OCI-LY7 (cell line): ENCODE data around the gene POR. TPM values are rescaled to one million over a fixed set of nuclear protein-coding genes. Genes with fewer than 3 reads are reported as not detected.

Experiments
- BruUV-seq: library from RNA; stranded (reverse); fragments of 400-500 nt; replicated peaks from 2 replicates; lab custom pipeline; 2021; lab: Mats Ljungman, UMichigan
- CTCF ChIA-PET: fragments of 300-600 bp; sonication (Branson Sonifier 250); formaldehyde crosslinking; loops from one replicate; lab custom pipeline; 2022; ENCODE audit warnings: antibody characterized with exemption; ENCODE audit not compliant: unreplicated experiment; lab: Charles Lee
- POLR2A ChIA-PET: fragments of 300-600 bp; sonication (Branson Sonifier 250); formaldehyde crosslinking; loops from one replicate; lab custom pipeline; 2022; ENCODE audit warnings: antibody characterized with exemption; lab: Charles Lee
- DNase-seq: peaks from one replicate; pipeline ENCODE4 v3.0.0-alpha.2; 2015; ENCODE audit warnings: low spot score
- H2AFZ ChIP-seq: fragments of 200-600 bp; sonication (generic), shearing (Covaris generic); 2 replicates; pipeline ENCODE4 v1.6.1; 2014; ENCODE audit warnings: mild to moderate bottlenecking, antibody characterized with exemption, low read length, moderate library complexity
- H3K27ac ChIP-seq: fragments of 200-600 bp; sonication (generic); 2 replicates; pipeline ENCODE4 v1.5.1; 2014; ENCODE audit warnings: mixed run types, low read depth, mild to moderate bottlenecking, moderate library complexity, low read length, inconsistent platforms; ENCODE audit not compliant: poor library complexity, severe bottlenecking
- H3K36me3 ChIP-seq: fragments of 200-600 bp; sonication (generic); 2 replicates; pipeline ENCODE4 v1.6.1; 2014; ENCODE audit warnings: mild to moderate bottlenecking, antibody characterized with exemption, low read length, moderate library complexity, mixed read lengths; ENCODE audit not compliant: insufficient read depth
- H3K4me1 ChIP-seq: fragments of 200-600 bp; sonication (generic); 2 replicates; pipeline ENCODE4 v1.5.1; 2014; ENCODE audit warnings: mild to moderate bottlenecking, low read length; ENCODE audit not compliant: insufficient read depth, poor library complexity, severe bottlenecking
- H3K4me2 ChIP-seq: fragments of 200-600 bp; sonication (generic); 2 replicates; pipeline ENCODE4 v1.6.1; 2014; ENCODE audit warnings: mild to moderate bottlenecking, low read length
- H3K4me3 ChIP-seq: fragments of 200-600 bp; sonication (generic); 2 replicates; pipeline ENCODE4 v1.5.1; 2014; ENCODE audit warnings: mild to moderate bottlenecking, low read depth, low read length; ENCODE audit not compliant: poor library complexity, severe bottlenecking
- H3K79me2 ChIP-seq: fragments of 200-600 bp; sonication (generic); 2 replicates; pipeline ENCODE4 v1.6.1; 2016; ENCODE audit warnings: low read depth, mild to moderate bottlenecking, low read length, moderate library complexity, mixed read lengths; ENCODE audit not compliant: insufficient read depth
- H3K9me2 ChIP-seq: fragments of 200-600 bp; sonication (generic); 2 replicates; pipeline ENCODE4 v1.6.1; 2016; ENCODE audit warnings: mild to moderate bottlenecking, low read length, mixed read lengths; ENCODE audit not compliant: insufficient read depth
- H3K9me3 ChIP-seq: fragments of 200-600 bp; sonication (generic); 2 replicates; pipeline ENCODE4 v1.6.1; 2014; ENCODE audit warnings: mild to moderate bottlenecking, mixed run types, low read length, mixed read lengths
- H4K20me1 ChIP-seq: fragments of 200-600 bp; sonication (generic); 2 replicates; pipeline ENCODE4 v1.6.1; 2014; ENCODE audit warnings: mild to moderate bottlenecking, antibody characterized with exemption, low read length, moderate library complexity, mixed read lengths; ENCODE audit not compliant: insufficient read depth
- CTCF ChIP-seq: fragments of 200-600 bp; sonication (generic); conservative IDR thresholded peaks from 2 replicates; pipeline ENCODE4 v1.5.1; 2014; ENCODE audit warnings: mild to moderate bottlenecking, antibody characterized with exemption, low read length, moderate library complexity, mixed read lengths
- EZH2phosphoT487 ChIP-seq: fragments of 200-600 bp; sonication (generic); IDR thresholded peaks from 2 replicates; pipeline ENCODE4 v1.6.1; 2018; ENCODE audit warnings: low read depth, borderline replicate concordance, mild to moderate bottlenecking, mixed run types, antibody characterized with exemption, low read length, moderate library complexity, mixed read lengths
- intact Hi-C: fragments of 100-400 bp; cut with micrococcal nuclease; formaldehyde crosslinking; loops from one replicate; pipeline ENCODE4 v1.10.0; 2022; ENCODE audit not compliant: unreplicated experiment
- total RNA-seq, 2 experiments: library from RNA; depleted of rRNA in 1 of 2; stranded (reverse); fragments of >200 nt in 1 of 2; shearing (Covaris generic) in 1 of 2; gene quantifications; 2 replicates each; pipeline ENCODE4 v1.2.3, GENCODE V29; 2014 to 2022

The POR gene
- total RNA-seq, 2 experiments from 2014 or later = 41.5 to 45.2 TPM

GRCh38 chr7:75921479-75921878 lies 6.5 kb downstream of the POR start:
- Histone ChIP-seq H3K4me2 (no peak overlapping the region), H3K9me3 (no peaks in the 10 kb centered on the region), H2AFZ (no peak overlapping the region), H3K9me2 (no peaks in the 10 kb centered on the region), H3K4me1 (peaks cover 2% of the 10 kb centered on the region), H4K20me1 (no peaks in the 10 kb centered on the region; the same call in 1 of the 2 replicates), H3K27ac (no peak overlapping the region), H3K36me3 (no peaks in the 10 kb centered on the region), H3K79me2 (no peaks in the 10 kb centered on the region), H3K4me3 (no peak overlapping the region)
- ChIA-PET POLR2A (interaction anchor here (0.6 kb wide), 1 partner anchor 49 kb away, joined by 6 read pairs; no protein-coding TSS in a partner anchor), CTCF (no interaction called here)
- DNase-seq = no peak
- intact Hi-C loops = no loop called here
- no TSS peak for BruUV-seq
- TF ChIP-seq EZH2phosphoT487 (no peak), CTCF (no peak)

GRCh38 chr7:75922966-75923603 lies 8.1 kb downstream of the POR start:
- ChIA-PET POLR2A (interaction anchor here (0.6 to 1.3 kb wide), 3 partner anchors 9 to 19 kb away, joined by 3 read pairs; no protein-coding TSS in a partner anchor), CTCF (no interaction called here)
- H3K4me2 ChIP-seq = no peak overlapping the region

More at GRCh38 chr7:75922966-75923603, 8.1 kb downstream of the POR start:
- H4K20me1 ChIP-seq = no peaks in the 10 kb centered on the region; the same call in 1 of the 2 replicates
- H3K4me1 ChIP-seq = no peaks in the 10 kb centered on the region
- no peak for TF ChIP-seq EZH2phosphoT487
- no peak for TF ChIP-seq CTCF
- no peaks in the 10 kb centered on the region for H3K36me3 ChIP-seq
- no peaks in the 10 kb centered on the region for H3K79me2 ChIP-seq
- no peak overlapping the region for H3K4me3 ChIP-seq
- no peaks in the 10 kb centered on the region for H3K9me3 ChIP-seq
- DNase-seq = no peak
- H2AFZ ChIP-seq = no peak overlapping the region
- BruUV-seq = no TSS peak
- H3K9me2 ChIP-seq = no peaks in the 10 kb centered on the region
- intact Hi-C loops = no loop called here
- no peak overlapping the region for H3K27ac ChIP-seq
